ENCODE results near the gene PLCXD3. TPM values are rescaled to one million over a fixed set of nuclear protein-coding genes. Genes with fewer than 3 reads are reported as not detected.

Gene PLCXD3
- total RNA-seq, 1 donor from 2014 or later: 0.84 TPM

- TF ChIP-seq, protein P1, sequence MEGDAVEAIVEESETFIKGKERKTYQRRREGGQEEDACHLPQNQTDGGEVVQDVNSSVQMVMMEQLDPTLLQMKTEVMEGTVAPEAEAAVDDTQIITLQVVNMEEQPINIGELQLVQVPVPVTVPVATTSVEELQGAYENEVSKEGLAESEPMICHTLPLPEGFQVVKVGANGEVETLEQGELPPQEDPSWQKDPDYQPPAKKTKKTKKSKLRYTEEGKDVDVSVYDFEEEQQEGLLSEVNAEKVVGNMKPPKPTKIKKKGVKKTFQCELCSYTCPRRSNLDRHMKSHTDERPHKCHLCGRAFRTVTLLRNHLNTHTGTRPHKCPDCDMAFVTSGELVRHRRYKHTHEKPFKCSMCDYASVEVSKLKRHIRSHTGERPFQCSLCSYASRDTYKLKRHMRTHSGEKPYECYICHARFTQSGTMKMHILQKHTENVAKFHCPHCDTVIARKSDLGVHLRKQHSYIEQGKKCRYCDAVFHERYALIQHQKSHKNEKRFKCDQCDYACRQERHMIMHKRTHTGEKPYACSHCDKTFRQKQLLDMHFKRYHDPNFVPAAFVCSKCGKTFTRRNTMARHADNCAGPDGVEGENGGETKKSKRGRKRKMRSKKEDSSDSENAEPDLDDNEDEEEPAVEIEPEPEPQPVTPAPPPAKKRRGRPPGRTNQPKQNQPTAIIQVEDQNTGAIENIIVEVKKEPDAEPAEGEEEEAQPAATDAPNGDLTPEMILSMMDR (IDR thresholded peaks at IDR 0.05; ENCODE audit: insufficient read depth, low read length, poor library complexity, severe bottlenecking): no peak
- no peaks in the 10 kb centered on the region for H3K27me3 ChIP-seq (ENCODE audit: control insufficient read depth, insufficient read depth, low read length)
Observed at GRCh38 chr5:41363343-41363986, 146.9 kb downstream of the PLCXD3 start.

DNA sequence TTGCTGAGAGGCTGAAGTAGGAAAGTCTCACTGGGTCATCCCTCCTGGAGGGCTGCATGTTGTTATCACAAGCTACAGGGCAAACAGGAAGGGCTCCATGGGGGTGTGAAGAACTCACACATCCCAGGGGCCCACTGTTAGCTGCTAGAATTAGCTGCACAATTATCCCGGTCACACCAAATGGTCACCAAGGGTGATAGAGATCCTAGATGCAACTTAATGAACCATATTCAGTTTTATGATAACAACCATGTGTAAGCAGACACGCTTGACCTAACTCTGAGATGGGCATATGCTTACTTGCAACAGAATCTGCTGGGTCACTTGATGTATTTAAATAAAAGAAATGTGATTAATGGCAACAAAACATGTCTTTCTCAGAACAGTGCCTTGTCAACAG is 153.6 kb downstream of the PLCXD3 start:
- TF ChIP-seq, protein P1 (IDR thresholded peaks at IDR 0.05; ENCODE audit: insufficient read depth, low read length, poor library complexity, severe bottlenecking): no peak
- no peak overlapping the region for H3K4me3 ChIP-seq (ENCODE audit: low read depth, low read length)
- H3K27me3 ChIP-seq (ENCODE audit: control insufficient read depth, insufficient read depth, low read length): no peaks in the 10 kb centered on the region
- no peaks in the 10 kb centered on the region for H3K36me3 ChIP-seq (ENCODE audit: control insufficient read depth, insufficient read depth, low read length)
- DNase-seq (ENCODE audit: low read depth): no peak

More at GRCh38 chr5:41363343-41363986, 146.9 kb downstream of the PLCXD3 start:
- Histone ChIP-seq H3K36me3 (ENCODE audit: control insufficient read depth, insufficient read depth, low read length) (no peaks in the 10 kb centered on the region), H3K4me3 (ENCODE audit: low read depth, low read length) (no peak overlapping the region)
- DNase-seq (ENCODE audit: low read depth): no peak

DNA sequence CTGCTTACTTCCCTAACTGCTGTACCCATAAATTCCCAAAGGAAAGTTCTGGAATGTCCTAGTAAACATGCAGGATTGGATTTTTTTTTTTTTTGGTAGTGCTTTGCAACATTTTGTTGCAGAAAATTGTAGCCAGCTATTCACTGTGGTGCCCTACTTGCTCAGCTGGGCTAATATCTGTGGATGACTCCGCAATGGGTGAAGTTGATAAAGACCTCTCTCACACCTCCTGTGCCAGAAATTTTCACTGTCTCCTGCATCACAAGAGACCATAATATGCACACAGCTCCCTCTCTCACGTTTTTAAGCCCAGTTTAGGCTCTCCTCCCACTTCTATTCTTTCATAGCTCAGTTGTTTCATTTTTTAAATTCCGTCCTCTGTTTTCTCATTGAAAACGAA is 160.6 kb downstream of the PLCXD3 start:
- H3K27me3 ChIP-seq (ENCODE audit: control insufficient read depth, insufficient read depth, low read length): no peaks in the 10 kb centered on the region
- TF ChIP-seq, protein P1 (IDR thresholded peaks at IDR 0.05; ENCODE audit: insufficient read depth, low read length, poor library complexity, severe bottlenecking): no peak
- DNase-seq (ENCODE audit: low read depth): no peak
- no peaks in the 10 kb centered on the region for H3K36me3 ChIP-seq (ENCODE audit: control insufficient read depth, insufficient read depth, low read length)
- H3K4me3 ChIP-seq (ENCODE audit: low read depth, low read length): no peak overlapping the region

DNA sequence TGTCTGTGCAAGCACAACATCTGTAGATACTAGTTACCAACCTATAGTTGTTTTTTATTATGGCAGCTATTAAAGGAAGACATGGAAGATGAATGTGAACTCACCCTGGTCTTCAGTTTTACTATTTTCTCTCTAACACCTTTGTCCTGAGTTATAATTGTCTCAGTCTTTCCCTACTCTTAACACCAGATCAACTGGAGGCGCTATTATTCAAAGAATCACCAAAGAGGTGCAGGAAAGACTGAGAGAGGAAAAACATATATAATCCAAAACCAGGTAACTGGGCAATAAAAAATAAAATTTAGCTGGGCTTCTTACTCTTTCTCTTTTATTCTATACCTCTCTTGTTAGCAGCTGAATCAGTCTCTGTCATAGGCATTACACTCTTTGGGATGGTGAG is 162.8 kb downstream of the PLCXD3 start:
- Histone ChIP-seq H3K27me3 (ENCODE audit: control insufficient read depth, insufficient read depth, low read length) (no peaks in the 10 kb centered on the region), H3K4me3 (ENCODE audit: low read depth, low read length) (no peak overlapping the region), H3K36me3 (ENCODE audit: control insufficient read depth, insufficient read depth, low read length) (no peaks in the 10 kb centered on the region)
- TF ChIP-seq, protein P1 (IDR thresholded peaks at IDR 0.05; ENCODE audit: insufficient read depth, low read length, poor library complexity, severe bottlenecking): no peak
- DNase-seq (ENCODE audit: low read depth): no peak

- TF ChIP-seq, protein P1 (IDR thresholded peaks at IDR 0.05; ENCODE audit: insufficient read depth, low read length, poor library complexity, severe bottlenecking): no peak
- no peak overlapping the region for H3K4me3 ChIP-seq (ENCODE audit: low read depth, low read length)
- no peaks in the 10 kb centered on the region for H3K27me3 ChIP-seq (ENCODE audit: control insufficient read depth, insufficient read depth, low read length)
- DNase-seq (ENCODE audit: low read depth): no peak
- no peaks in the 10 kb centered on the region for H3K36me3 ChIP-seq (ENCODE audit: control insufficient read depth, insufficient read depth, low read length)
Observed at GRCh38 chr5:41346609-41347008, 163.8 kb downstream of the PLCXD3 start.

DNA sequence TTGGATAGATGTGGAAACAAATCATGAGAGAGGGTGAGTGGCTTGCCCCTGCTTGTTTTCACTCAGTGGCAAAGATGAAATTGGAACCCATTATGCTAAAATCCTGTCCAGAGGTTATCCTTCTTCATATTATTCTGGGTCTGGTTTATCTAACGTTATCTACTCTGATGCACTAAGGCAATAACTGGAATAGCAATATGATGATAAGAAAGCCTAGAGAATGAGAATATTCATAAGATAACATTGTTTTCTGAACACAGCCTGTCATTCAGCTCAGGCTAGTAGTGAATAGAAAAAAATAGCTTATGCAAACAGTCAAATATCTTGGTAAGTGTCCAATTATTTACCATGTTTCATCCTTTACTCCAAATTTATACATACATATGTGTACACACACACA is 165.1 kb downstream of the PLCXD3 start:
- Histone ChIP-seq H3K36me3 (ENCODE audit: control insufficient read depth, insufficient read depth, low read length) (no peaks in the 10 kb centered on the region), H3K27me3 (ENCODE audit: control insufficient read depth, insufficient read depth, low read length) (no peaks in the 10 kb centered on the region), H3K4me3 (ENCODE audit: low read depth, low read length) (no peak overlapping the region)
- TF ChIP-seq, protein P1 (IDR thresholded peaks at IDR 0.05; ENCODE audit: insufficient read depth, low read length, poor library complexity, severe bottlenecking): no peak
- no peak for DNase-seq (ENCODE audit: low read depth)

All from kidney epithelial cell (primary cell).